Measurements from ENCODE around the gene UGCG.

Gene UGCG

DNA sequence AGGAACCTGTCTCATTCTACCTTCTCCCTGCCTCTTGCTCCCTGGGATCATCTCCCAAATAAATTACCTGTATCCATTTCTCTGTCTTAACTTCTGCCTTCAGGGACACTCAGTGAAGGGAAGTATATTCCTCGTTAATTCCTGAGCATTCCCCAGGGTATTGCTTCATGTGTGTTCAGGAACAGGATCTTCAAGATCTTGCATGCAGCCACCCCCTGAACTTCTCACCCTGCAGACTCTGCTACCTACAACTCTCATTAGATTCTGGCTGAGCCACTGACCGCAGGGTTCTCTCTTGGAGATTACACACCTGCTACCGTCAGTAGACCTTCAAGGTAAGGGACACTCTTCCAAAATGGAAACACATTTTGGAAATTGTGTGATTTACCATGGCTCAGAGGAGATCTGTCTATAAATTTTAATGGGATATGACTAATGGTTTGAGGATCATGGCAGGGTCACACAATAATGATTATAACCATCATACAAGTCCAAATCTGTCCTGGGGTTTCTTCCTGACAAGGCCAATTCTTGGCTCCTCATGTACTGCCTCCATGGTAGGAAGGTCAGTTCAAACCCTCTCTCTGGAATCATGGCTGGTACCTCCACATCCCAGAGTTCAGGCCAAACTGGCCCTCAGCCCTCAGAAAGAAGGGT is 38.9 kb upstream of the UGCG start:
- Histone ChIP-seq H3K56ac (ENCODE audit: low read length) (no peak overlapping the region), H3K4ac (ENCODE audit: low read depth, low read length) (no peak overlapping the region), H3K4me3 (ENCODE audit: low read length) (no peak overlapping the region), H2BK15ac (replicated peaks; ENCODE audit: low read depth) (no peak overlapping the region), H3K27ac (ENCODE audit: low read depth, low read length) (no peak overlapping the region), H3K9ac (ENCODE audit: low read length) (no peak overlapping the region), H3K18ac (ENCODE audit: low read length) (no peak overlapping the region), H3K4me1 (ENCODE audit: control insufficient read depth, low read depth, low read length) (no peaks in the 10 kb centered on the region), H3K79me1 (ENCODE audit: low read length) (no peaks in the 10 kb centered on the region), H2BK120ac (ENCODE audit: low read depth, low read length) (no peak overlapping the region), H3K4me2 (ENCODE audit: low read length) (no peak overlapping the region), H3K36me3 (ENCODE audit: control insufficient read depth, insufficient read depth, low read length) (no peaks in the 10 kb centered on the region), H4K5ac (ENCODE audit: low read length) (no peak overlapping the region), H2AK5ac (ENCODE audit: low read length) (no peak overlapping the region), H4K8ac (ENCODE audit: low read depth, low read length) (no peak overlapping the region), H3K27me3 (ENCODE audit: insufficient read depth, low read length, poor library complexity) (no peaks in the 10 kb centered on the region), H2BK5ac (ENCODE audit: low read length) (no peak overlapping the region), H3K79me2 (ENCODE audit: control insufficient read depth, insufficient read depth, low read length) (no peaks in the 10 kb centered on the region), H3K23ac (ENCODE audit: low read length) (no peak overlapping the region)
- no CpG with 5 or more reads among the region's 3 CpGs for WGBS (ENCODE audit: extremely low coverage, insufficient coverage, low lambda C conversion rate)
- DNase-seq, result no peak

DNA sequence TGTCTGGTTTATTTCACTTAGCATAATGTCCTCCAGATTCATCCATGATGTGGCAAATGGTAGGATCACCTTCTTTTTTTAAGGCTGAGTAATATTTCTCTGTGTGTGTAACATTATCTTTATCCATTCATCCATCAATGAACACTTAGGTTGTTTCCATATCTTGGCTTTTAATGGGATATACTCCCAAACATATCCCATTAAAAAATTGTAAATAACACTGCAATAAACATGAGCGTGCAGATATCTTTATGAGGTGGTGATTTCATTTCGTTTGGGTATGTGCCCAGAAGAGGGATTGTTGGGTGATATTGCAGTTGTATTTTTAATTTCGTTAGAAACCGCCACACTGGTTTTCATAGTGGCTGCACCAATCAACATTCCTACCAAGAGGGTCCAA is 36.2 kb upstream of the UGCG start:
- no CpG with 5 or more reads among the region's 4 CpGs for WGBS (ENCODE audit: extremely low coverage, insufficient coverage, low lambda C conversion rate)
- no peak overlapping the region for H2BK5ac ChIP-seq (ENCODE audit: low read length)
- no peaks in the 10 kb centered on the region for H3K4me1 ChIP-seq (ENCODE audit: control insufficient read depth, low read depth, low read length)

DNA sequence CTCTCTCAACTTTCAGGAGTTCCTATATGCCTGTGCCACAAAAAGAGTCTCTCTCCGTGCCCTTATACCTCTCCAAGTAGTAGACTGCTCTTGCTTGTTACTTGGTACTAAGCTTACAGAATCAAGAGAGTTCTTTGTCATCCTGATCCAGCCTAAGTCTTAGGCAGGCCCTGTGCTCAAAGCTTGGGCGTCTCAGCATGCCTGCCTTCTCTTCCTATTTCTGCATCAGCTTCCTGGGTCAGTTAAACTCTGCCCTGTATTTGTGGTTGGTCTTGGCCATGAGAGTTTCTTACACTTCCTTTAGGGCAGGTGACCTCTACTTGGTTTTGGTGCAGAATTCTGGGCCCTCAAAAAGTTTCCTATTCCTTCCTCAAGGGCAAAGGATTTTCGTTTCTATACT is 33.0 kb upstream of the UGCG start:
- Histone ChIP-seq H3K27ac (ENCODE audit: low read depth, low read length) (no peak overlapping the region), H3K18ac (ENCODE audit: low read length) (no peak overlapping the region)

More for the DNA sequence above, 36.2 kb upstream of the UGCG start:
- Histone ChIP-seq H3K18ac (ENCODE audit: low read length) (no peak overlapping the region), H3K27me3 (ENCODE audit: insufficient read depth, low read length, poor library complexity) (no peaks in the 10 kb centered on the region), H3K36me3 (ENCODE audit: control insufficient read depth, insufficient read depth, low read length) (no peaks in the 10 kb centered on the region), H3K9ac (ENCODE audit: low read length) (no peak overlapping the region), H4K8ac (ENCODE audit: low read depth, low read length) (no peak overlapping the region), H3K27ac (ENCODE audit: low read depth, low read length) (no peak overlapping the region), H3K79me1 (ENCODE audit: low read length) (no peaks in the 10 kb centered on the region), H3K4me2 (ENCODE audit: low read length) (no peak overlapping the region), H3K56ac (ENCODE audit: low read length) (no peak overlapping the region), H2AK5ac (ENCODE audit: low read length) (no peak overlapping the region), H3K23ac (ENCODE audit: low read length) (no peak overlapping the region), H3K4ac (ENCODE audit: low read depth, low read length) (no peak overlapping the region), H3K79me2 (ENCODE audit: control insufficient read depth, insufficient read depth, low read length) (no peaks in the 10 kb centered on the region), H2BK15ac (replicated peaks; ENCODE audit: low read depth) (no peak overlapping the region), H2BK120ac (ENCODE audit: low read depth, low read length) (no peak overlapping the region), H4K5ac (ENCODE audit: low read length) (no peak overlapping the region), H3K4me3 (ENCODE audit: low read length) (no peak overlapping the region)
- no peak for DNase-seq

DNA sequence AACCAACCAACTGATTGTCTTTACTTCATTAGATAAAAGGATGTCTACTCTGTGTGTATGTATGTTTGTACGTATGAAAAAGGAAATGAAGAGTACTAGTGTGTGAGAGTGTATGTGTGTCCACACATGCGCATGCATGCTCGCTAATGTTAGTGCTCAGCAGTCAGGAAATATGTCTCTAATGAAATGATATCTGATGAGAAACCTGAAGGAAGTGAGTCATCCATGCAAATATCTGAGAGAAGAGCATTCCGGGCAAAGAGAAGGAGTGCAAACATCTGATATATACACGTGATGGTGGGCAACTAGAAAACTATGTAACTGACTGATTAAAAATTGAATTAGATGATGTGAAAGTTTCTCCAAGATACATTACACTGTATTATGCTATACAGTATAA is 29.6 kb upstream of the UGCG start:
- Histone ChIP-seq H3K18ac (ENCODE audit: low read length) (no peak overlapping the region), H3K36me3 (ENCODE audit: control insufficient read depth, insufficient read depth, low read length) (no peaks in the 10 kb centered on the region), H3K23ac (ENCODE audit: low read length) (no peak overlapping the region), H3K9ac (ENCODE audit: low read length) (no peak overlapping the region), H2AK5ac (ENCODE audit: low read length) (no peak overlapping the region), H3K27me3 (ENCODE audit: insufficient read depth, low read length, poor library complexity) (no peaks in the 10 kb centered on the region), H3K56ac (ENCODE audit: low read length) (no peak overlapping the region), H2BK15ac (replicated peaks; ENCODE audit: low read depth) (no peak overlapping the region), H4K5ac (ENCODE audit: low read length) (no peak overlapping the region), H4K8ac (ENCODE audit: low read depth, low read length) (no peak overlapping the region), H3K4me3 (ENCODE audit: low read length) (no peak overlapping the region), H2BK5ac (ENCODE audit: low read length) (no peak overlapping the region), H2BK120ac (ENCODE audit: low read depth, low read length) (no peak overlapping the region), H3K4ac (ENCODE audit: low read depth, low read length) (no peak overlapping the region), H3K4me2 (ENCODE audit: low read length) (no peak overlapping the region), H3K4me1 (ENCODE audit: control insufficient read depth, low read depth, low read length) (no peaks in the 10 kb centered on the region), H3K79me2 (ENCODE audit: control insufficient read depth, insufficient read depth, low read length) (no peaks in the 10 kb centered on the region), H3K27ac (ENCODE audit: low read depth, low read length) (no peak overlapping the region), H3K79me1 (ENCODE audit: low read length) (no peaks in the 10 kb centered on the region)
- no CpG with 5 or more reads among the region's 5 CpGs for WGBS (ENCODE audit: extremely low coverage, insufficient coverage, low lambda C conversion rate)
- DNase-seq, result no peak

More for the DNA sequence above, 33.0 kb upstream of the UGCG start:
- no CpG with 5 or more reads among the region's 3 CpGs for WGBS (ENCODE audit: extremely low coverage, insufficient coverage, low lambda C conversion rate)
- Histone ChIP-seq H2BK120ac (ENCODE audit: low read depth, low read length) (no peak overlapping the region), H3K27me3 (ENCODE audit: insufficient read depth, low read length, poor library complexity) (no peaks in the 10 kb centered on the region), H3K4me2 (ENCODE audit: low read length) (no peak overlapping the region), H2AK5ac (ENCODE audit: low read length) (no peak overlapping the region), H3K56ac (ENCODE audit: low read length) (no peak overlapping the region), H2BK15ac (replicated peaks; ENCODE audit: low read depth) (no peak overlapping the region), H4K5ac (ENCODE audit: low read length) (no peak overlapping the region), H3K36me3 (ENCODE audit: control insufficient read depth, insufficient read depth, low read length) (no peaks in the 10 kb centered on the region), H3K4me3 (ENCODE audit: low read length) (no peak overlapping the region), H4K8ac (ENCODE audit: low read depth, low read length) (no peak overlapping the region), H3K79me1 (ENCODE audit: low read length) (no peaks in the 10 kb centered on the region), H3K23ac (ENCODE audit: low read length) (no peak overlapping the region), H3K4ac (ENCODE audit: low read depth, low read length) (no peak overlapping the region), H3K4me1 (ENCODE audit: control insufficient read depth, low read depth, low read length) (no peaks in the 10 kb centered on the region), H3K79me2 (ENCODE audit: control insufficient read depth, insufficient read depth, low read length) (no peaks in the 10 kb centered on the region), H2BK5ac (ENCODE audit: low read length) (no peak overlapping the region), H3K9ac (ENCODE audit: low read length) (no peak overlapping the region)
- no peak for DNase-seq

DNA sequence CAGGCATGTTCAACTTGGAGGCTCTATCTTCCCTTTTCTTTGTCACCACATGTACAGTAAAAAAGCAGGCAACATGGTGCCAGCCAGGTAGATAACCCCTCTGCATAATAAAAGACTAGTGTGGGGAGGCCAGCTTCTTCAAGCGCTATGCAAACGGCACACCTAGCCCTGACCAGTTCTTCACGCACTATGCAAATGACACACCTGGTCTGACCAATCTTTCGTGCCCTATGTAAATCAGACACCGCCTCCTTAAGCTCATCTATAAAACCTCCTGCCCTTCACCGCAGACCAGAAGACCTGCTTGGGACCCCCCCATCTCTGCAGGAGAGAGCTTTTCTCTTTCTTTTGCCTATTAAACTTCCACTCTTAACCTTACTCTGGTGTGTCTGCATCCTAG is 28.1 kb upstream of the UGCG start:
- H2AK5ac ChIP-seq (ENCODE audit: low read length), result no peak overlapping the region
- no peak overlapping the region for H3K4me2 ChIP-seq (ENCODE audit: low read length)
- no peak overlapping the region for H3K9ac ChIP-seq (ENCODE audit: low read length)
- no peak overlapping the region for H2BK15ac ChIP-seq (replicated peaks; ENCODE audit: low read depth)
- H4K8ac ChIP-seq (ENCODE audit: low read depth, low read length), result no peak overlapping the region
- no peak for DNase-seq
- H2BK5ac ChIP-seq (ENCODE audit: low read length), result no peak overlapping the region
- no peaks in the 10 kb centered on the region for H3K36me3 ChIP-seq (ENCODE audit: control insufficient read depth, insufficient read depth, low read length)
- H3K4ac ChIP-seq (ENCODE audit: low read depth, low read length), result no peak overlapping the region
- no peak overlapping the region for H3K27ac ChIP-seq (ENCODE audit: low read depth, low read length)
- no peak overlapping the region for H4K5ac ChIP-seq (ENCODE audit: low read length)
- peaks cover 1% of the 10 kb centered on the region for H3K4me1 ChIP-seq (ENCODE audit: control insufficient read depth, low read depth, low read length)
- no peak overlapping the region for H3K56ac ChIP-seq (ENCODE audit: low read length)
- no peaks in the 10 kb centered on the region for H3K79me1 ChIP-seq (ENCODE audit: low read length)
- no CpG with 5 or more reads among the region's 6 CpGs for WGBS (ENCODE audit: extremely low coverage, insufficient coverage, low lambda C conversion rate)
- H3K27me3 ChIP-seq (ENCODE audit: insufficient read depth, low read length, poor library complexity), result no peaks in the 10 kb centered on the region
- H3K18ac ChIP-seq (ENCODE audit: low read length), result no peak overlapping the region
- no peak overlapping the region for H3K4me3 ChIP-seq (ENCODE audit: low read length)
- H3K79me2 ChIP-seq (ENCODE audit: control insufficient read depth, insufficient read depth, low read length), result no peaks in the 10 kb centered on the region
- H2BK120ac ChIP-seq (ENCODE audit: low read depth, low read length), result no peak overlapping the region
- H3K23ac ChIP-seq (ENCODE audit: low read length), result no peak overlapping the region

Data from mesendoderm (in vitro differentiated cells).